SK-MEL-5 (cell line): Measurements from ENCODE around the gene ECD. TPM values are rescaled to one million over a fixed set of nuclear protein-coding genes. Genes with fewer than 3 reads are reported as not detected.
A peak's percentile ranks its signal among the peaks of the same experiment; 100 is the strongest.
"Not testable (repeated sequence)": the region's sequence is repeated elsewhere in the genome, so short reads cannot be mapped to it uniquely, and the experiment has no call there.

Source experiments
- DNase-seq: peaks from one replicate; pipeline ENCODE4 v3.0.0-alpha.2; 2016; ENCODE audit warnings: low read depth, low spot score
- in situ Hi-C: cut with HindIII; loops from 2 replicates; pipeline ENCODE4 v1.10.0; 2016; ENCODE audit warnings: low sequenced_read_pairs, high pct_unique_total_duplicates, low pct_unique_long_range_greater_than_20kb
- total RNA-seq: library from RNA; depleted of rRNA; stranded (reverse); fragments of >200 nt; shearing (Covaris generic); gene quantifications from 2 replicates; pipeline ENCODE4 v1.2.3, GENCODE V29; 2014

ECD gene
- total RNA-seq, 1 experiment from 2014 or later: 41.5 TPM

- no peak for DNase-seq
- in situ Hi-C loops: no loop called here
Observed at GRCh38 chr10:73167458-73167782, 388 bp downstream of the ECD start.

- in situ Hi-C loops: no loop called here
- DNase-seq: no peak
Observed at GRCh38 chr10:73166972-73167371, 836 bp downstream of the ECD start.

- no peak for DNase-seq
- in situ Hi-C loops: no loop called here
Observed at GRCh38 chr10:73163096-73163495, 4.7 kb downstream of the ECD start.

GRCh38 chr10:73161662-73162061, 6.1 kb downstream of the ECD start:
- in situ Hi-C loops: no loop called here
- no peak for DNase-seq

- no peak for DNase-seq
- in situ Hi-C loops: no loop called here
Observed at GRCh38 chr10:73161079-73161478, 6.7 kb downstream of the ECD start.

- in situ Hi-C loops: no loop called here
- peak; percentile 61 for DNase-seq
Observed at GRCh38 chr10:73159038-73159648, 8.7 kb downstream of the ECD start.

- in situ Hi-C loops: no loop called here
- DNase-seq: no peak
Observed at GRCh38 chr10:73156054-73156453, 11.8 kb downstream of the ECD start.

- no peak for DNase-seq
- in situ Hi-C loops: no loop called here
Observed at GRCh38 chr10:73152009-73152408, 15.8 kb downstream of the ECD start.

- in situ Hi-C loops, DNase-seq: not testable (repeated sequence)
Observed at GRCh38 chr10:73150633-73151413, 17.0 kb downstream of the ECD start.

- DNase-seq: no peak
- in situ Hi-C loops: no loop called here
Observed at GRCh38 chr10:73141603-73142002, 26.2 kb downstream of the ECD start.

- in situ Hi-C loops: no loop called here
- DNase-seq: peak; percentile 77
Observed at GRCh38 chr10:73139251-73139650, 28.6 kb downstream of the ECD start.

GRCh38 chr10:73136627-73137026, 31.2 kb downstream of the ECD start:
- in situ Hi-C loops: no loop called here
- no peak for DNase-seq

- in situ Hi-C loops: no loop called here
- DNase-seq: no peak
Observed at GRCh38 chr10:73134727-73135126, 33.1 kb downstream of the ECD start.

- peak; percentile 2 for DNase-seq
- in situ Hi-C loops: no loop called here
Observed at GRCh38 chr10:73131913-73132686, 35.7 kb downstream of the ECD start.

GRCh38 chr10:73131301-73131700, 36.5 kb downstream of the ECD start:
- in situ Hi-C loops: no loop called here

GRCh38 chr10:73126343-73126742, 41.5 kb downstream of the ECD start:
- in situ Hi-C loops: no loop called here
- DNase-seq: no peak

More at GRCh38 chr10:73131301-73131700, 36.5 kb downstream of the ECD start:
- peak; percentile 88 for DNase-seq

GRCh38 chr10:73119952-73120351, 47.9 kb downstream of the ECD start:
- in situ Hi-C loops: no loop called here
- no peak for DNase-seq

- no peak for DNase-seq
- in situ Hi-C loops: no loop called here
Observed at GRCh38 chr10:73119457-73119856, 48.4 kb downstream of the ECD start.
